Measurements from ENCODE around the gene GNB1. TPM values are rescaled to one million over a fixed set of nuclear protein-coding genes. Genes with fewer than 3 reads are reported as not detected.

GNB1 gene
- total and polyA plus RNA-seq, 2 of the 4 experiments (the other 2 are of a cell fraction): 73.5 to 371 TPM

DNA sequence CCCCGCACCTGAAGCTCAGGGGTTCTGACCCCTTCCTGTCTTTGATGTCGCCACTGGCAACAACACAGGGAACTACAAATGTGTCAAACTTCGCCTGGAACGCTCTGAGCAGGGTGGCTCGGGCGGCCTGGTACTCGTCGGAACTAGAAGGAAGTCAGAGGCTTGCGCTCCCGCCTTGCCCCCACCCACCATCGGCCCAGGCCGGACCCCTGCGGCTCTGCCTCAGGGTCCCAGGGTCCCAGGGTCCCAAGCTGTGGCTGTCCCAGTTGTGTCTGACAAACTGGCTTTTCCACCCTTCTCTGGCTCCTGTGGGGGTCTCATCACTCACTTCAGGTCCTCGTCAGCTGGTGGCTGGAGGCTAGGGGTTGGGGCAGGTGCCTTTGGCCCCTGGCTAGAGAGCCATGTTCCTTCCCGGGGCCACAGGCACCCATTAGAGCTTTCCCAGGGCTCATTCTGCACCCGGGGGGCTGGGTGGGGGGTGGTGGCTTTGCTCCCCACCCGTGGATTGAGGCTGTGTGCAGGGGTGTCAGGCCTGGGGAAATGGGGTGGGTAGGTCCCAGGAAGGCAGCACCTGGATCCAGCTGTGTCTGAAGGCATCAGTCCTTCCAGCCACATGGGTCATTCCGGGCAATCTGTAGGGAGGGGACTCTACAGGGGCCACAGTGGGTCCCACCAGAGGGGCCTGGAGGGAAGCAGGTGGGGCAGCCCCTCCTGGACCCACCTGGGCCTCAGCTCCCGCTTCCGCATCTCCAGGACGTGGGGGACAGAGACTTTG, 36.2 kb upstream of the GNB1 start:
- Histone ChIP-seq H4K91ac (ENCODE audit: insufficient read depth, low read depth, low read length) (no peak overlapping the region), H3K27ac (ENCODE audit: insufficient read depth, low read length) (no peak overlapping the region), H3K4ac (ENCODE audit: low read depth, low read length) (no peak overlapping the region), H3K14ac (replicated peaks; ENCODE audit: low read depth, low read length) (no peak overlapping the region), H3K9ac (ENCODE audit: low read depth, low read length) (no peak overlapping the region), H3K56ac (ENCODE audit: extremely low read depth, insufficient read depth, low read length) (no peak overlapping the region), H2BK15ac (ENCODE audit: low read depth, low read length) (no peak overlapping the region), H3K4me3 (ENCODE audit: insufficient read depth, low read depth, low read length) (no peak overlapping the region), H3K79me1 (ENCODE audit: low read depth in 1 of 2, low read length in 2 of 2) (no peaks in the 10 kb centered on the region), H4K5ac (ENCODE audit: low read depth, low read length) (no peak overlapping the region), H3K23ac (ENCODE audit: low read depth, low read length) (no peak overlapping the region), H3K36me3 (ENCODE audit: control insufficient read depth, insufficient read depth, low read length) (no peaks in the 10 kb centered on the region), H3K9me1 (ENCODE audit: insufficient read depth, low read length) (no peaks in the 10 kb centered on the region), H2AFZ (replicated peaks; ENCODE audit: low read length, poor library complexity) (no peak overlapping the region), H4K20me1 (ENCODE audit: insufficient read depth, low read length) (no peaks in the 10 kb centered on the region), H2AK9ac (replicated peaks; ENCODE audit: low read depth, low read length, poor library complexity) (no peak overlapping the region), H3K4me1 (ENCODE audit: control insufficient read depth, insufficient read depth, low read length) (no peaks in the 10 kb centered on the region), H4K8ac (ENCODE audit: low read depth in 2 of 2, low read length in 2 of 2) (no peak overlapping the region), H2BK5ac (ENCODE audit: low read depth, low read length, poor library complexity, severe bottlenecking) (no peak overlapping the region), H2AK5ac (ENCODE audit: low read depth, low read length) (no peak overlapping the region), H3K9me3 (ENCODE audit: control insufficient read depth, insufficient read depth, low read length) (no peaks in the 10 kb centered on the region), H3K18ac (ENCODE audit: low read depth, low read length) (no peak overlapping the region), H3K4me2 (ENCODE audit: low read depth, low read length) (no peak overlapping the region), H2BK20ac (ENCODE audit: low read depth, low read length) (no peak overlapping the region), H2BK120ac (ENCODE audit: low read depth, low read length) (no peak overlapping the region), H3K27me3 (ENCODE audit: control insufficient read depth, insufficient read depth, low read length) (peaks cover 5% of the 10 kb centered on the region; the same call in 1 of the 2 replicates)
- DNase-seq (no peak), ATAC-seq (ENCODE audit: low read depth) (no peak)
- no TSS peak for BruUV-seq (replicated peaks)
- 71% methylated on average over 11 of the region's 21 CpGs; no CpG with 5 or more reads in 1 of the 2 experiments for WGBS, 2 experiments (ENCODE audit: extremely low coverage in 2 of 2, insufficient read length in 1 of 2)
- dilution Hi-C loops (cut with HindIII; ENCODE audit: low sequenced_read_pairs, unreplicated experiment): no loop called here
- POLR2A ChIA-PET (ENCODE audit: unreplicated experiment): no interaction called here
- CTCF ChIA-PET: no interaction called here
- in situ Hi-C loops (cut with MboI; ENCODE audit: low sequenced_read_pairs): no loop called here
- TF ChIP-seq, protein P1, sequence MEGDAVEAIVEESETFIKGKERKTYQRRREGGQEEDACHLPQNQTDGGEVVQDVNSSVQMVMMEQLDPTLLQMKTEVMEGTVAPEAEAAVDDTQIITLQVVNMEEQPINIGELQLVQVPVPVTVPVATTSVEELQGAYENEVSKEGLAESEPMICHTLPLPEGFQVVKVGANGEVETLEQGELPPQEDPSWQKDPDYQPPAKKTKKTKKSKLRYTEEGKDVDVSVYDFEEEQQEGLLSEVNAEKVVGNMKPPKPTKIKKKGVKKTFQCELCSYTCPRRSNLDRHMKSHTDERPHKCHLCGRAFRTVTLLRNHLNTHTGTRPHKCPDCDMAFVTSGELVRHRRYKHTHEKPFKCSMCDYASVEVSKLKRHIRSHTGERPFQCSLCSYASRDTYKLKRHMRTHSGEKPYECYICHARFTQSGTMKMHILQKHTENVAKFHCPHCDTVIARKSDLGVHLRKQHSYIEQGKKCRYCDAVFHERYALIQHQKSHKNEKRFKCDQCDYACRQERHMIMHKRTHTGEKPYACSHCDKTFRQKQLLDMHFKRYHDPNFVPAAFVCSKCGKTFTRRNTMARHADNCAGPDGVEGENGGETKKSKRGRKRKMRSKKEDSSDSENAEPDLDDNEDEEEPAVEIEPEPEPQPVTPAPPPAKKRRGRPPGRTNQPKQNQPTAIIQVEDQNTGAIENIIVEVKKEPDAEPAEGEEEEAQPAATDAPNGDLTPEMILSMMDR (conservative IDR thresholded peaks at IDR 0.05; ENCODE audit: low read depth, low read length): no peak
- TF ChIP-seq NFE2L2 (IDR thresholded peaks at IDR 0.05; ENCODE audit: low read depth, low read length) (no peak), SMC3 (IDR thresholded peaks at IDR 0.05; ENCODE audit: low read depth, low read length) (no peak), POLR2A (IDR thresholded peaks at IDR 0.05; ENCODE audit: low read depth, low read length) (no peak), RCOR1 (IDR thresholded peaks at IDR 0.05; ENCODE audit: insufficient replicate concordance, low read length) (no peak), MAFK (IDR thresholded peaks at IDR 0.05; ENCODE audit: low read depth, low read length) (no peak)
- TF ChIP-seq, protein P2, sequence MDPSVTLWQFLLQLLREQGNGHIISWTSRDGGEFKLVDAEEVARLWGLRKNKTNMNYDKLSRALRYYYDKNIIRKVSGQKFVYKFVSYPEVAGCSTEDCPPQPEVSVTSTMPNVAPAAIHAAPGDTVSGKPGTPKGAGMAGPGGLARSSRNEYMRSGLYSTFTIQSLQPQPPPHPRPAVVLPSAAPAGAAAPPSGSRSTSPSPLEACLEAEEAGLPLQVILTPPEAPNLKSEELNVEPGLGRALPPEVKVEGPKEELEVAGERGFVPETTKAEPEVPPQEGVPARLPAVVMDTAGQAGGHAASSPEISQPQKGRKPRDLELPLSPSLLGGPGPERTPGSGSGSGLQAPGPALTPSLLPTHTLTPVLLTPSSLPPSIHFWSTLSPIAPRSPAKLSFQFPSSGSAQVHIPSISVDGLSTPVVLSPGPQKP (IDR thresholded peaks at IDR 0.05; ENCODE audit: borderline replicate concordance, low read depth, low read length): no peak
- intact Hi-C loops (cut with micrococcal nuclease): no loop called here

All from IMR-90 (cell line).